Stomach (tissue), 9 donors: ENCODE results near the gene NIN. TPM values are rescaled to one million over a fixed set of nuclear protein-coding genes. Genes with fewer than 3 reads are reported as not detected.

ENCODE experiments used
- DNase-seq, 2 donors: peaks; one replicate each; pipeline versions ENCODE4 v3.0.0 to v3.0.0-alpha.2; 2013 to 2019
- H3K27ac ChIP-seq, 5 donors: fragments of 200-600 bp in 4 of 5; sonication (generic) in 4 of 5; one replicate each; pipeline ENCODE4 v1.5.1; 2013 to 2019; ENCODE audit warnings: mild to moderate bottlenecking in 1 of 5, moderate library complexity in 1 of 5
- H3K27me3 ChIP-seq, 3 donors: fragments of 200-600 bp; sonication (generic); one replicate each; pipeline ENCODE4 v1.5.1; 2017 to 2019; ENCODE audit warnings: mixed run types in 1 of 3
- H3K36me3 ChIP-seq, 4 donors: fragments of 200-600 bp; sonication (generic); 1 replicate in 3 of 4; 2 replicates in 1 of 4; pipeline ENCODE4 v1.5.1; 2016 to 2019
- H3K4me1 ChIP-seq, 4 donors: fragments of 200-600 bp; sonication (generic); one replicate each; pipeline ENCODE4 v1.5.1; 2016 to 2019
- H3K4me3 ChIP-seq, 4 donors: fragments of 200-600 bp; sonication (generic) in 3 of 4; one replicate each; pipeline ENCODE4 v1.5.1; 2016 to 2019; ENCODE audit warnings: mild to moderate bottlenecking in 1 of 4
- H3K9me3 ChIP-seq, 4 donors: fragments of 200-600 bp; sonication (generic); one replicate each; pipeline ENCODE4 v1.5.1; 2016 to 2019
- EP300 ChIP-seq: sonication (generic); formaldehyde crosslinking; IDR thresholded peaks from one replicate; pipeline ENCODE4 v1.6.1; 2017; ENCODE audit warnings: antibody characterized with exemption
- POLR2A ChIP-seq, 4 donors: fragments of 450-650 bp; IDR thresholded peaks; one replicate each; pipeline ENCODE4 v1.6.1; 2016; ENCODE audit warnings: antibody characterized with exemption in 4 of 4, control low read depth in 2 of 4, mild to moderate bottlenecking in 1 of 4, moderate library complexity in 1 of 4
- POLR2AphosphoS5 ChIP-seq, 3 donors: sonication (generic); formaldehyde crosslinking; IDR thresholded peaks; one replicate each; pipeline ENCODE4 v1.6.1; 2016; ENCODE audit warnings: antibody characterized with exemption in 3 of 3
- WGBS, 5 donors: extraction: QIAGEN DNeasy Blood & Tissue Kit in 3 of 5; methylation state at CpG; one replicate each; pipeline versions ENCODE4 v1.1.5 to v1.1.7; 2013 to 2018; 5-methylcytosine and 5-hydroxymethylcytosine counted together
- intact Hi-C: fragments of 100-400 bp; cut with DNase I; formaldehyde crosslinking; loops from one replicate; pipeline ENCODE4 v1.15.1; 2023; ENCODE audit warnings: low total_unique reads
- polyA plus RNA-seq, 3 donors: library from polyadenylated mRNA; stranded (reverse); fragments of 200-250 nt; gene quantifications; one replicate each; pipeline ENCODE4 v1.2.3, GENCODE V29; 2013
- total RNA-seq, 5 donors: library from RNA; depleted of rRNA; stranded (reverse); fragments of >200 nt; gene quantifications; one replicate each; pipeline versions ENCODE4 v1.1.0 to v1.2.3, GENCODE V29; 2014 to 2016
- TF ChIP-seq, protein P1 (sequence below), 7 experiments: fragments of 450-650 bp in 4 of 7; fragments of 200-600 bp in 3 of 7; sonication (generic) in 3 of 7; IDR thresholded peaks; one replicate each; pipeline ENCODE4 v1.5.1; 2016 to 2019; ENCODE audit warnings: antibody characterized with exemption in 7 of 7, control low read depth in 2 of 7, mild to moderate bottlenecking in 1 of 7
- donor health status: healthy with polysubstance abuse.
- donor health status: Bipolar disorder and iron deficiency.
- donor health status: healthy.

The NIN gene
- total and polyA plus RNA-seq, 8 donors, result 5.3 to 70.5 (median 20.5) TPM

DNA sequence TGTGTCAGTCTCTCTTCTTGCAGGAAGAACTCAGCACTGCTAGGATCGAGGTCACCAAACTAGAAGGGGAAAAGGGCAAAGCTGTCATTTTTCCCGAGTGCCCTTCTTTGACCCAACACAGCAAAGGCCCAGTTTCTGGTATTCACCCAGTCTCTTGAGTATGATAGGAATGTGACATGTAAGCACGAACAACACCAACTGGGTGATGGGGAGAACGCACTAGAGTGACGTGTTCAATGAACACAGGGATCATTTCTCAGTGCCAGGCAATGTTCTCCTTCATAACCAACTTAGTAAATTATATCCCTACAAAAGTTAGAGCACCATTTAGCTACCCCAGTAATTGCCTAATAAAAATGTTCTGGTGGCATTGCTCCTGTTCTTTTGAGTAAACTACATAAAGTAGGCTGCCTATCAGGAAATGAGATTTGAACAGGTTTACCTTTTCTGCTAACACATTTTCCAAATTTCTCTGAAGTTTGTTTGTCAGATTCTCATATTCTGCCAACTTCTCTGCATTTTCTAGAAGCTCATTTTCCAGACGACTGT lies 64.5 kb downstream of the NIN start:
- peak overlapping the region in 3 of 5 donors; percentile 16 to 52 (median 45) for H3K27ac ChIP-seq
- no peak for DNase-seq
- H3K27me3 ChIP-seq, result no peaks in the 10 kb centered on the region
- peaks cover 42 to 86% (median 75%) of the 10 kb centered on the region in 4 donors for H3K36me3 ChIP-seq
- no peak for TF ChIP-seq POLR2AphosphoS5 (IDR thresholded peaks at IDR 0.05)
- TF ChIP-seq, protein P1, sequence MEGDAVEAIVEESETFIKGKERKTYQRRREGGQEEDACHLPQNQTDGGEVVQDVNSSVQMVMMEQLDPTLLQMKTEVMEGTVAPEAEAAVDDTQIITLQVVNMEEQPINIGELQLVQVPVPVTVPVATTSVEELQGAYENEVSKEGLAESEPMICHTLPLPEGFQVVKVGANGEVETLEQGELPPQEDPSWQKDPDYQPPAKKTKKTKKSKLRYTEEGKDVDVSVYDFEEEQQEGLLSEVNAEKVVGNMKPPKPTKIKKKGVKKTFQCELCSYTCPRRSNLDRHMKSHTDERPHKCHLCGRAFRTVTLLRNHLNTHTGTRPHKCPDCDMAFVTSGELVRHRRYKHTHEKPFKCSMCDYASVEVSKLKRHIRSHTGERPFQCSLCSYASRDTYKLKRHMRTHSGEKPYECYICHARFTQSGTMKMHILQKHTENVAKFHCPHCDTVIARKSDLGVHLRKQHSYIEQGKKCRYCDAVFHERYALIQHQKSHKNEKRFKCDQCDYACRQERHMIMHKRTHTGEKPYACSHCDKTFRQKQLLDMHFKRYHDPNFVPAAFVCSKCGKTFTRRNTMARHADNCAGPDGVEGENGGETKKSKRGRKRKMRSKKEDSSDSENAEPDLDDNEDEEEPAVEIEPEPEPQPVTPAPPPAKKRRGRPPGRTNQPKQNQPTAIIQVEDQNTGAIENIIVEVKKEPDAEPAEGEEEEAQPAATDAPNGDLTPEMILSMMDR (IDR thresholded peaks at IDR 0.05), result no peak
- H3K9me3 ChIP-seq, result no peaks in the 10 kb centered on the region
- intact Hi-C loops, result no loop called here
- H3K4me3 ChIP-seq, result no peak overlapping the region
- peaks cover 5 to 18% (median 9%) of the 10 kb centered on the region in 4 donors for H3K4me1 ChIP-seq
- WGBS, 5 donors, result 68 to 74% (median 70%) methylated on average over 6 of the region's 6 CpGs

DNA sequence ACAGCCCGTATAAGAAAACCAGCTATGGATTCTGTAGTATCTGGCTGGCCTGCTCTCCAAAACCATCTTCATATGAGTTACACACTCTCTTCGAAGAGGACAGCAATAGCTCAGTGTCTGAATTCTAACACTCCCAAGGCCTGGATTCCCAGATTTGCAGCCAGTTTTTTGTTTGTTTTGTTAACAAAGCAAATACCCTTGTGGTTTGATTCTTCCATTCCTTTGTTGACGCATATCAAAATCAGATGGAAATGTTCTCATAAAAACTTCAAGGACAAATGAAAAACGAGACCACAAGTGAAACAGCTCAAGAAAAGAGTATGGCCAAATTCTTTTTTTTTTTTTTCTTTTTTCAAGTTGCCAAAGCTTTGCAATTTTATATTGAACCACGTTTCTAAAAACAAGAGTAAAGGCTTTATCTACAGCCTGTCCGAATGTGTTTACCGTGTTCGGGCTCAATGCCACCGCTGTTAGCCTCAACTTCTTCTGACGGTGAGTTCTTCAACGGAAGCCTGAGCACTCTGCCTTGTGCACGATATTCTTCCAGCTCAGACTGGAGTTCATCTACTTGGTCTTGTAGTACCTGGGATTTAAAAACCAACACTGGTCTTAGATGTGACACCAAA lies 67.5 kb downstream of the NIN start:
- DNase-seq, result peak; percentile 30 to 63
- TF ChIP-seq EP300 (no peak), POLR2A (IDR thresholded peaks at IDR 0.05) (no peak), POLR2AphosphoS5 (IDR thresholded peaks at IDR 0.05) (no peak)
- TF ChIP-seq, protein P1 (IDR thresholded peaks at IDR 0.05), result no peak
- WGBS, 5 donors, result 29 to 57% (median 53%) methylated on average over 12 of the region's 12 CpGs
- peaks cover 0 to 18% (median 7%) of the 10 kb centered on the region in 4 donors for H3K4me1 ChIP-seq
- H3K9me3 ChIP-seq, result no peaks in the 10 kb centered on the region
- H3K4me3 ChIP-seq, result no peak overlapping the region
- peak overlapping the region; percentile 30 to 81 (median 68) for H3K27ac ChIP-seq
- peaks cover 30 to 84% (median 72%) of the 10 kb centered on the region in 4 donors for H3K36me3 ChIP-seq
- intact Hi-C loops, result no loop called here
- no peaks in the 10 kb centered on the region for H3K27me3 ChIP-seq

DNA sequence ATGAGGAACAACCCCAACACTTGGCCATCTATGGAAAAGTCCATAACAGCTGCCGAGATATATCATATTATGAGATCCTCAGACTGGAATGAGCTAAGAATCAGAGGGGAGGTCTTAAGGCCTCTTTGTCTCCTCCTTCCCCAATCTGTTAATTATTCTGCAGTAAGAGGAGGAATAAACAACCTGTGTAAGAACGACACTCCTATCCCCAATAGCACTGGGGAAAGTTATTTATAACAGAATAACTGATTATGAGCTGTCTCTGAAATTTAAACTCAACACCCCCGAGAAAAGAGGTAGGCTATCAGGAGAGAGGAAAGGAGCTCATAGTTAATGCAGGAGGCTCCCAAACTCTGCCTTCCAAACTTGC lies 68.0 kb downstream of the NIN start:
- TF ChIP-seq POLR2AphosphoS5 (IDR thresholded peaks at IDR 0.05) (no peak), POLR2A (IDR thresholded peaks at IDR 0.05) (no peak), EP300 (no peak)
- TF ChIP-seq, protein P1 (IDR thresholded peaks at IDR 0.05), result no peak
- intact Hi-C loops, result no loop called here
- Histone ChIP-seq H3K4me1 (peaks cover 0 to 13% (median 7%) of the 10 kb centered on the region in 4 donors), H3K4me3 (no peak overlapping the region), H3K27me3 (no peaks in the 10 kb centered on the region), H3K36me3 (peaks cover 30 to 84% (median 73%) of the 10 kb centered on the region in 4 donors), H3K27ac (peak overlapping the region; percentile 30 to 72 (median 46)), H3K9me3 (no peaks in the 10 kb centered on the region)
- no peak for DNase-seq
- WGBS, 5 donors, result 65 to 84% (median 75%) methylated on average over 3 of the region's 3 CpGs

DNA sequence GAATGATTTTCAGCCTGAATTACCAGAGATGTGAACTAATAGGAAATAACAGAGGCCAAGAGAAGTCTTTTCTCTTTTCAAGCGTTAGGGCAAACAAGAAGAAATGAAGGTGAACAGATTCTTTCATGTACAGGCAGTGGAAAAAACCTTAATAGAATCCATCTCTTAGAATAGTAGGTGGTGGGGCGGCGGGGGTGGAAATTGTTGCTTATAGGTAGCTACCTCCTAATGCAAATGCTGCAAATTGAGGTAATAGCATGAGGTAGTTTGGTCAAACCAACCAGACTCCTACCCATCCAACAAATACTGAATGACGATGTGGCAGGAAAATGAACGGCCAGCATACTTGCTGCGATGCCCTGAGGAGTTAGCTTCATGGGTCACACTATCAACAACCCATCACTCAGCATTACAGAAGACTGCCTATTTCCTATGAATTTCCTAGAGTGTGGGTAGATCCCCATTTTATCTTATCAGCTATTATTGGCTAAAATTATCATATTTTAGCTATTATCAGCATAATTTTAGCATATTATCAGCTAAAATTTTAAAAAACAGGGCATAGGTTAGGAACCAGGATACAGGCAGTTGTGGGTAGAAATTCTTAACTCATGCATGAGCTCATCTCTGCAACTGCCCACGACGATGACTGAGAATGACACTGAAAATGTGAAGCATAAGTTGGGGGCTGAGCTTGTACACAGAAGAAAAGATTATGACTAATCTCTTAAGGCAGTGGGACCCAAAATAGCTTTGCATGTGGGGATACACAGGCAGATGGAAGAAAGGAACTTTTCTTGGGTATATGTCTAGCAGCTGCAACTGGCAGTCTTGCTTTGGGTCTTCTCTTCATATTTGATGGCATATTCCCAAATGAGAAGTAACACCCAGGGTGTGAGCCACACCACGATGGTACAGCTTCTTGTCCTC lies 68.7 kb downstream of the NIN start:
- peak overlapping the region in 3 of 5 donors; percentile 43 to 68 (median 46) for H3K27ac ChIP-seq
- TF ChIP-seq EP300, result no peak
- no peak for TF ChIP-seq POLR2AphosphoS5 (IDR thresholded peaks at IDR 0.05)
- TF ChIP-seq POLR2A (IDR thresholded peaks at IDR 0.05), result no peak
- TF ChIP-seq, protein P1 (IDR thresholded peaks at IDR 0.05), result no peak
- H3K9me3 ChIP-seq, result no peaks in the 10 kb centered on the region
- no peaks in the 10 kb centered on the region for H3K27me3 ChIP-seq
- intact Hi-C loops, result no loop called here
- H3K4me3 ChIP-seq, result no peak overlapping the region
- peaks cover 33 to 90% (median 78%) of the 10 kb centered on the region in 4 donors for H3K36me3 ChIP-seq
- peaks cover 0 to 12% (median 7%) of the 10 kb centered on the region in 4 donors for H3K4me1 ChIP-seq
- no peak for DNase-seq
- WGBS, 5 donors, result 86 to 95% (median 91%) methylated on average over 9 of the region's 9 CpGs
